Prostate gland (tissue), 2 donors: ENCODE data around the gene ZNF366.

Source experiments
- POLR2A ChIP-seq: fragments of 450-650 bp; IDR thresholded peaks from one replicate; pipeline ENCODE4 v1.6.1; 2016; ENCODE audit warnings: antibody characterized with exemption, mild to moderate bottlenecking
- TF ChIP-seq, protein P1 (sequence below), 4 experiments: fragments of 200-600 bp in 2 of 4; fragments of 450-650 bp in 2 of 4; sonication (generic) in 2 of 4; IDR thresholded peaks; 1 replicate in 3 of 4; 2 replicates in 1 of 4; pipeline ENCODE4 v1.5.1; 2016 to 2019; ENCODE audit warnings: antibody characterized with exemption in 4 of 4, mild to moderate bottlenecking in 2 of 4, moderate library complexity in 2 of 4

DNA sequence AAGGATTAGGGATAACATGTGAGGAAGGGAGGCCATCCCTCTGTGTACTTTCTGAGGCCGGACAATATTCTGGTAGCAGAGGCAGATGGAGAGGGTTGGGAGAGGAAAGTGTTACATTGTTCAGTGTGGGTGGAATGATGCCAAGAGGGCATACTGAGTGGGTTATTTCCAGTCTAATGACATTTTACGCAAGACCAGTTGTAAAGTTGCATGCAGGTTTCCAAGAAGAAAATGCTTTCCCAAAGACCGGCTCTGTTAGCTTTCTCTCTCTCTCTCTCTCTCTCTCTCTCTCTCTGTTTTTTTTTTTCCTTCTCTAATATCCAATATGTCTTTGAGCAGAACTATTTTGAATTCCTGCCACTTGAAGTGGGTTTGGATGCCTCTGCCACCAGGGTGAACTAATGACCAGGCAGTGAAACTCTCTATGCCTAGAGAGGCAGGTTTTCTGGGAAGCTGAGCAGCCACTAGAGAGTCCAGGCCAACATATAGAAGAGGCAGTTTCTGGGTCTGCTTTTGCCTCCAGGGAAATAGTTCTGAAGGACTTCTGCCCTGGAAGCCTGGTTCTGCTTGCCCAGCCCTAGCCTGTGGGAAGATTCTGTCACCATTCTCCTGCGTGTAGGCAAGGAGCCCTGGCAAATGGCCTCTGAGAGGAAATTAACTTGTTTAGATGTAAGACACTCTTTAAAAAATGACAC is 24.4 kb upstream of the ZNF366 start:
- TF ChIP-seq, protein P1, sequence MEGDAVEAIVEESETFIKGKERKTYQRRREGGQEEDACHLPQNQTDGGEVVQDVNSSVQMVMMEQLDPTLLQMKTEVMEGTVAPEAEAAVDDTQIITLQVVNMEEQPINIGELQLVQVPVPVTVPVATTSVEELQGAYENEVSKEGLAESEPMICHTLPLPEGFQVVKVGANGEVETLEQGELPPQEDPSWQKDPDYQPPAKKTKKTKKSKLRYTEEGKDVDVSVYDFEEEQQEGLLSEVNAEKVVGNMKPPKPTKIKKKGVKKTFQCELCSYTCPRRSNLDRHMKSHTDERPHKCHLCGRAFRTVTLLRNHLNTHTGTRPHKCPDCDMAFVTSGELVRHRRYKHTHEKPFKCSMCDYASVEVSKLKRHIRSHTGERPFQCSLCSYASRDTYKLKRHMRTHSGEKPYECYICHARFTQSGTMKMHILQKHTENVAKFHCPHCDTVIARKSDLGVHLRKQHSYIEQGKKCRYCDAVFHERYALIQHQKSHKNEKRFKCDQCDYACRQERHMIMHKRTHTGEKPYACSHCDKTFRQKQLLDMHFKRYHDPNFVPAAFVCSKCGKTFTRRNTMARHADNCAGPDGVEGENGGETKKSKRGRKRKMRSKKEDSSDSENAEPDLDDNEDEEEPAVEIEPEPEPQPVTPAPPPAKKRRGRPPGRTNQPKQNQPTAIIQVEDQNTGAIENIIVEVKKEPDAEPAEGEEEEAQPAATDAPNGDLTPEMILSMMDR (IDR thresholded peaks at IDR 0.05) = no peak
- TF ChIP-seq POLR2A = no peak
